GM20000 (cell line): ENCODE data around the gene PUDP.

Experiments
- DNase-seq: peaks from one replicate; pipeline ENCODE4 v3.0.0; 2012; ENCODE audit warnings: low spot score
- TF ChIP-seq, protein P1 (sequence below): IDR thresholded peaks from 2 replicates; pipeline ENCODE4 v1.5.1; 2012; ENCODE audit warnings: mild to moderate bottlenecking, control low read depth; ENCODE audit errors: extremely low read depth, missing control alignments

Gene PUDP

DNA sequence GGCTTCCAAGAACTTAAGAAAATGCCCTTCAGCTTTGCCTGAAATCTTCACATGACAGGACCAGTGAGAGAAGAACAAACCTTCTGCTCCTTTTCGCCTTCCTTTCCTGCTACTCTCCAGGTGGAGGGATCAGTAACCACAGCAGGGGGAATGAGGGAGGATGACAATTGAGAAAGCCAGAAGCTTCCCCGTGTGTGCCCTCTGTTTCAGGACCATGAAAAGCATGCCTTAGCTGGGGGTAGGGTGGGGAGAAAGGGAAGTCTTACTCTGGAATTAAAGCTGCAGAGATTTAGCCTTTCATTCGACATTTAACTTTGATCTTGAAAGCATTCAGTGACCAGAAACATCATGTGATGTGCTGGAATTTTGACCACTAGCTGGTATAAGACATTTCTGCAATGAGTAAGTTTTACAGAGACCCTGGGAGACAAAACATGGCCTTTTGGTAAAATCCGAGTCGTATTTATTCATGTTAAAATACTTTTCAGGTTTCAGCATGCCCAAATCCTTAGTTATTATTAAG is 10.6 kb upstream of the PUDP start:
- DNase-seq: no peak
- TF ChIP-seq, protein P1, sequence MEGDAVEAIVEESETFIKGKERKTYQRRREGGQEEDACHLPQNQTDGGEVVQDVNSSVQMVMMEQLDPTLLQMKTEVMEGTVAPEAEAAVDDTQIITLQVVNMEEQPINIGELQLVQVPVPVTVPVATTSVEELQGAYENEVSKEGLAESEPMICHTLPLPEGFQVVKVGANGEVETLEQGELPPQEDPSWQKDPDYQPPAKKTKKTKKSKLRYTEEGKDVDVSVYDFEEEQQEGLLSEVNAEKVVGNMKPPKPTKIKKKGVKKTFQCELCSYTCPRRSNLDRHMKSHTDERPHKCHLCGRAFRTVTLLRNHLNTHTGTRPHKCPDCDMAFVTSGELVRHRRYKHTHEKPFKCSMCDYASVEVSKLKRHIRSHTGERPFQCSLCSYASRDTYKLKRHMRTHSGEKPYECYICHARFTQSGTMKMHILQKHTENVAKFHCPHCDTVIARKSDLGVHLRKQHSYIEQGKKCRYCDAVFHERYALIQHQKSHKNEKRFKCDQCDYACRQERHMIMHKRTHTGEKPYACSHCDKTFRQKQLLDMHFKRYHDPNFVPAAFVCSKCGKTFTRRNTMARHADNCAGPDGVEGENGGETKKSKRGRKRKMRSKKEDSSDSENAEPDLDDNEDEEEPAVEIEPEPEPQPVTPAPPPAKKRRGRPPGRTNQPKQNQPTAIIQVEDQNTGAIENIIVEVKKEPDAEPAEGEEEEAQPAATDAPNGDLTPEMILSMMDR: no peak

DNA sequence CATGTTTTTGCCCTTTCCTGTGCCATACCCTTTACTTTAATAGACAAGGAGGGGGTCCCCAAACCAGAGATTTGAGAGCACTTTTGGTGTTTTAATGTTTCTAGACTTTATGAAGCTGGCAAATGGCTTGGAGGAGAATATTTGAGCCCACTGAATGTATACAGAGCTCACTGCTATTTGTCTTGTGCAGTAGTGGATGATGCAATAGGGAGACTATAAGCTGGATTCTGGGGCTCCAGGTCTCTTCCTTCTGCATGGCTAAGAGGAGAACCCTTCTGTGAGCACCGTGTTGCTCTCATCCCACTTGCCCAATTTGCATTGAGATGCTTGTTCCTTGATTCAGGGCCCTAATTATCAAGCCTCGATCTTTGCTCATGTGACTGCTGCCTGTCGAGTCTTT is 8.9 kb upstream of the PUDP start:
- DNase-seq: no peak
- TF ChIP-seq, protein P1: no peak

DNA sequence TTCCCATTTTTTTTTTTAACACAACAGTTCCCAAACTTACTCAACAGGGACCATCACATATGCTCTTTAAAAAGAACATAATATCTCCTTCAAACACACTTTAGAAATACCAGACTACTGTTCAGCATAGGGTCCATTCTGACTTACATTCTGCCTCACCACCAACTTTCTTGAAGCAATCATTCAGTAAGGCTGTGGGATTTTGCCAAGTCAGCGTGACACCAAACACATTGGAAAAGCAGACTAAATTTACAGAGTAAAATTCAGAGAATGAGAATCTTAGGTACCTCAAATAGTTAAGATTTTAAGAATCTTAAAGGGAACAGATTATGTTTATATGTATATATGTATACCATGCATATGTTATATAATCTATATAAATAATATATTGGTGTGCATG is 7.2 kb upstream of the PUDP start:
- no peak for DNase-seq
- TF ChIP-seq, protein P1: no peak

DNA sequence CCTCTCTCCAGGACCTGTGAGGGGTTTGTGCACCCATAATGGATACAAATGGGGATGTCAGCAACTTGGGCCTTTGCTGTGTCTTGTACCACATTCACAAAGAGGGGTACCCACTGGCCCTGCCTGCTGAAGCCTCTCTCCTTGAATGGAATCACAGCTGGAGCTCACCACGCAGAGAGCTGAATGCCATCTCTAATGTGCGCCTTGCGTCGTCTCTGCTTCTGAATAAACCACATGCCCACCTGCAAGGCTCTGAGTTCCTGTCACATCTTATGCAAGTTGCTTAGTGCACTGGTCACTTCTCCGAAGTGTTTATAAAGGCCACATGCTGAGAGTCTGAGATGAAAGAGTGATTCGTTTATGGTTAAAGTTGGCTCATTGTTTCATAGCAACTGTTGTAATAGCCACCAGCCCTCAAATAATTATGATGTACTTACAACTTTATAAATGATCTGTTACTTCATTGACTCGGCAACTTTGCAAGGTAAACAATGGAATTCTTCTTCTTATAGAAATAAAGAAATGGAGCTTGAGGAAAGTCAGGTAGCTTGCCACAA is 6.2 kb upstream of the PUDP start:
- TF ChIP-seq, protein P1: no peak
- DNase-seq: no peak

DNA sequence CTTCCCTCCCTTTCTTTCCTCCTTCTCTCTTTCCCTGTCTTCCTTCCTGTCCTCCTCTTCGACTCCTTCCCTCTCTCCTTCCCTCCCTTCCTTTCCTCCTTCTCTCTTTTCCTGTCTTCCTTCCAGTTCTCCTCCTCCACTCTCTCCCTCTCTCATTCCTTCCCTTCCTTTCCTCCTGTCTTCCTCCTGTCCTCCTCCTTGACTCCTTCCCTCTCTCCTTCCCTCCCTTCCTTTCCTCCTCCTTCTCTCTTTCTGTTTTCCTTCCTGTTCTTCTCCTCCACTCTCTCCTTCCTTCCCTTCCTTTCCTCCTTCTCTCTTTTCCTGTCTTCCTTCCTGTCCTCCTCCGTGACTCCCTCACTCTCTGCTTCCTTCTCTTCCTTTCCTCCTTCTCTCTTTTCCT is 5.3 kb upstream of the PUDP start:
- DNase-seq: no peak
- TF ChIP-seq, protein P1: no peak

DNA sequence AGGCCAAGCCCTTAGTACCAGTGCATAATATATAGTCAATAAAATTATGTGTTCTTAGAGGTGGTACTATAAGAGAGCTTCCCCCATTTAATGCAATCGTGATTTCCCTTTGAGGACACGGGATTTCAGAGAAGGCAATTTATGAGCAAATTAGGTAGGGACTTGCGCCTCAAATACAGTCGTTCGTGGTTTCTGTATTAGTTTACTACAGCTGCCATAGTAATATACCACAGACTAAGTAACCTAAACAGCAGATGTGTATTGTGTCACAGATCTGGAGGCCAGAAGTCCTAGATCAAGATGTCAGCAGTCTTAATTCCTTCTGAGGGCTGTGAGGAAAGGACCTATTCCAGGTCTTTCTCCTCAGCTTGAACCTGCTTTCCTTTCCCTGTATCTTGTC is 1.5 kb upstream of the PUDP start:
- TF ChIP-seq, protein P1: no peak
- peak; percentile 7 for DNase-seq

DNA sequence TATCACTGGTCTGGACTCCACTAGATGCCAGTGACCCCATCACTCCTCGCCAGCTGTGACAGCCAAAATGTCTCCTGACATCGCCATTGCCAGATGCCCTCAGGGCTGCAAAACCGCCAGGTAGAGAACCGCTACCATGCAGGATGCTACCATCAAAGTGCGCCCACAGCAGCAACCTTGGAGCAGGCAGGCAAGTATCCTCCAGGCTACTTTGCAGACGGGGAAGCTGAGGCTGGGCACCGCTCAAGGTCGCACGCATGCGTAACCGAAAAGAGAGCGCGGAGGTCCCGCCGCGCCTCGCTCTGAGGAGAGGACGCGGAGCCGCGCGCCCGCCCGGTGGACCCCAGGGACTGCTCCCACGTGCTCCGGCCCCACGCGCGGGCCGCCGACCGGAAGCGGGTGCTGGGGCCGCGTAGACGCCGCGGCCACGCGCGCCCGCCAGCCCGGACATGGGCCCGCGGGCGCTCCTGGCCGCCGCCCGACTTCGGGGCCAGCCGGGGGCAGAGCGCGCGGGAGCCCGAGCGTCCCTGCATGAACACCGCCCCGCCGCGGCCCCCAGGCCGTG is 458 bp downstream of the PUDP start, which contains the start of gene STS:
STS (plus strand) TSS at position 300 of the 565 bp plus-strand sequence. CDS start 105,488 bp downstream, outside the sequence.
- TF ChIP-seq, protein P1: no peak
- DNase-seq: no peak
